AG09319 (cell line): ENCODE data around the gene MRPL43.

ENCODE experiments used
- DNase-seq: peaks from one replicate; pipeline ENCODE4 v3.0.0-alpha.2; 2010; ENCODE audit warnings: low read depth; ENCODE audit errors: extremely low read depth
- CTCF ChIP-seq: IDR thresholded peaks from 2 replicates; pipeline ENCODE4 v1.5.1; 2011; ENCODE audit warnings: low read depth, mild to moderate bottlenecking, inconsistent platforms, low read length, moderate library complexity

MRPL43 gene

DNA sequence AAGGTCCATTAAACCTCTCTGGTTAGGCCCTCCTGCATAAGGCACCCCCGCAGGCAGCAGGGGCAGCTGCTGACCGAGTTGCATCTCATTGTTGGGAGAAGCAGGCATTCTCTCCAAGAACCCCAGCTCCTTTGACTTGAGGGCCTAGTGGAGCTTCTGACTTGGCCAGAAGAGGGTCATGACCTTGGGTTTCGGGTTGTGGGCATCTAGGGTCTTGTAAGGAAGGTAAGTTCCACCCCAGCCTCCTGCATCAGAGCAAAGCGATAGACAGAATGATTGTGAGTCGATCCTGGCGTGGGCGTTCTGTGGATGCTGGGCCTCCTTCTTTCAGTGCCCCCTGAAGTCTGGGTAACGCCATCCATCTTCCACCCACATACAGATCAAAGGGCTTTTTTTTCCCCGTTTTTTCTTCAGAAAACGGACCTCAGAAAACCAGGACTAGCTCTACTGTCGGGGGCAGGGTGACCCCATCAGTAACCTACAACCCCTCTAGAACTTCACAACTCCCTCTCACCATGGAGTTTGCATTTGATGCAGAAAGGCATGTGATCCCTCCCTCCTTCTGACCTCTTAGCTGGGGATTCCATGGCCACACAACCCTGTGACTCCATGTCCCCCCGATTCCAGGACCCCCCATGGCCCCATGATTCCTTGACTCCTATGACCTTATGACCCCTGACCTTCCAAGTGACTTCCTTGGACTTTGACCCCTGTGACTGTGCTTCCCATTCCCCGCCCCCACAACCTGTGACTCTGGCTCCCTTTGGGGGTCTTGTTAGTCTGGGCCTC is 15.0 kb downstream of the MRPL43 start:
- DNase-seq, result no peak
- no peak for TF ChIP-seq CTCF

- no peak for TF ChIP-seq CTCF
- no peak for DNase-seq
Observed at GRCh38 chr10:100970914-100971811, 16.1 kb downstream of the MRPL43 start.

DNA sequence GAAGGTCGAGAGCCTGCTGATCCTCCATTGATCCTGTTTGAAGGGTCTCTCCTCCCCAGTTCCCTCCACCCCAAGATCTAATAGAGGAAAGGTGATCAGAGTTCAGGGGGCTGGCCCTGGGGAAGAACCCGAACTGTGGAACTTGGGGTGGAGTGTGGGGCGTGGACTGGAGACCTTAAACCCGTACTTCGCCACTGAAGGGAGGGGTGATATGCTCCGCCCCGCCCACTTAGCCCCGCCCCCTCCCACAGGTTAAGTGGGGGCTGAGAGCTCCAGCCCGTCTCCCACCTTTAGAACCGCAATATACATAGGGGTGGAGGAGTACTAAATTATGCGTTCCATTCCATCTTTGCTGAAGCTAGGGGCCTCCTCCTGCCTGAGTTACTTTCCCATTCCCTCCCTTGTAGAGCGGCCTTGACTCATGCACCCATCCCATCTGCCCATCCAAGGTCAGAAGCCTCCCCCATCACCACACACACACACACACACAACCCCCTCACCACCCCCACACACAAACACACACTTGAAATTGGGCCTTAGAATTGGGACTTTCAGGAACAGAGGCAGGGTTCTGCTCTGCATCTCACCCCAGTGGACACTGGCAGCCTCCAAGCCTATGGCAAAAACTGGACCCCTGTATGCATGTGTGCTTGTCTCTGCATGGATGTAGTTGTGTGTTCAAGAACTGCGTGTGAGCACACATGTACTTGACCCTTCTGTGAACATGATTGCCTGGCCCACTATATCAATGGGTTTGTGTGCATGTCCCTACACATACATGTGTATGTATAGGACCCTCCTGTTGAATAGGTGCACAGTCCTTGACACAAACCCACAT is 17.0 kb downstream of the MRPL43 start:
- no peak for DNase-seq

GRCh38 chr10:100969187-100970075 is 17.9 kb downstream of the MRPL43 start, which contains the start of gene SEMA4G:
Gene SEMA4G, plus strand, starts transcription at chr10:100969504. Its CDS starts 3,409 bp downstream, at chr10:100972913.
- TF ChIP-seq CTCF, result peak; percentile 80
- DNase-seq, result no peak

More for the DNA sequence above, 17.0 kb downstream of the MRPL43 start:
- TF ChIP-seq CTCF, result no peak

DNA sequence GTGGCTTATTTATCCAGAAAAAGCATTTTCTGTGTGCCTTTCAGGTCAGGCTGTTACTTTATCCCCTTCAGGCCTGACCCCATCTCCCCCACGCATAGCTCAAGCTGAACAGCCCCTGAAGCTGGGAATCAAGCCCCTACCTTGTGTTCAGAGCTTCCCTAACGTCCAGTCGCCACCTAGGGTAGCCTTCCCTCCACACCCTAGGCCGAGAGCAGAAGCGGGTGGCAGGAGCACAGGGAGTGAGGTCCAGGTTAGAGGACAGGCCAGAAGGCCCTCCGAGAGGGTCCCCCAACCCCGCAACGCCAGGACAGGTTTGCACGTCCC is 18.5 kb downstream of the MRPL43 start:
- DNase-seq, result no peak
- no peak for TF ChIP-seq CTCF

DNA sequence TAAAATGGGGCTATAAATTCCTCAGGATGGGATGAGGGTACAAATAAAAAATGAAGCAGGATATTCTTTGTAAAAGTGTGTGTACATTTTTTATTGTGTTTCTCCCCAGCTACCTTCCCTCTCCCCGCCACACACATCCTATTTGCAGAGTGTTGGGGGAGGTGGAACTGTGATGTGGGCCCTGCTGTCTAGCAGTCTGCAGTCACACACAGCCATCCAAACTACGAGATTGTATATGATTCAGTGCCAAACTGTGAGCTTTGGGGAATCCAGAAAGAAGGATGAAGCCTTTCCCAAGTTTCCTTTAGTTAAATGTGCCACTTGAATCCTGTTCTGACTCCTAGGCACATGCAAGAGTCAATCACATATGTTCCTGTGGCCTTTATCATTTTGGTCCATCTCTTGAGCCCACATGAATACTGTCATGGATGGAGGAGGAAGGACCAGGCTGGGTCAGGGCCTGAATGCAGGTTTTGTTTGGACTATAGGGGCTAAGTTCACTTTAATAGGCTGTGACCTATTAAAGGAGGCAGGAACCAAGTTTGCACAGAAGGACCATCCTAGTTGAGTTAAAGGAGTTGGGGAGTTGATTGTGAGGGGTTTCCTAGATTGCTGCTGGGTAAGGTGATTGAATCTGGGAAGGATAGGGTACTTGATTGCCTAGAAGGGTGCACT is 19.1 kb downstream of the MRPL43 start:
- no peak for DNase-seq
- TF ChIP-seq CTCF, result no peak
